Activated T-cell treated with anti-CD3 and anti-CD28 coated beads for 1 hour (primary cell): ENCODE results near the gene KATNBL1.

Source experiments
- DNase-seq: peaks from one replicate; pipeline ENCODE4 v3.0.0-alpha.2; 2020; ENCODE audit warnings: low read depth

The KATNBL1 gene

GRCh38 chr15:34116620-34117019, 93.3 kb downstream of the KATNBL1 start:
- DNase-seq = no peak

GRCh38 chr15:34114739-34115138, 95.2 kb downstream of the KATNBL1 start:
- no peak for DNase-seq

DNA sequence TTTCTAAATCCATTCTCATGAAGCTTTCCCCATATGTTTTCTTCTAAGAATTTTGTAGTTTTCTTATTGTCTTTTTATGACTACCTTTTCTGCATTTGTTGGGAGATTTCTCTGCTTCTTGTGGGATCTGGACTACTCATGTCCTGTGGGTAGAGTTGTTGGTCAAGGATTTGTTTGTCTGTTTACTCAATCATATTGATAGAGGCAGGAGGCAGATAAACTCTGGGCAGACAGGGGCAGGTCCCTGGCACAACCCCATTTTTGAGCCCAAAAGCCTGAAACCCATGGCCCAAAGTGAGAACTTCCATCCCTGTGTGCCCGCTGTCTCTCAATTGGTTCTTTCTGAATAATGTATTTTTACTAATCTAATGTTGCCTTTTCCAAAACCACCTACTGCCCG, 95.7 kb downstream of the KATNBL1 start:
- no peak for DNase-seq

- DNase-seq = no peak
Measured at GRCh38 chr15:34111488-34111887, 98.4 kb downstream of the KATNBL1 start.

DNA sequence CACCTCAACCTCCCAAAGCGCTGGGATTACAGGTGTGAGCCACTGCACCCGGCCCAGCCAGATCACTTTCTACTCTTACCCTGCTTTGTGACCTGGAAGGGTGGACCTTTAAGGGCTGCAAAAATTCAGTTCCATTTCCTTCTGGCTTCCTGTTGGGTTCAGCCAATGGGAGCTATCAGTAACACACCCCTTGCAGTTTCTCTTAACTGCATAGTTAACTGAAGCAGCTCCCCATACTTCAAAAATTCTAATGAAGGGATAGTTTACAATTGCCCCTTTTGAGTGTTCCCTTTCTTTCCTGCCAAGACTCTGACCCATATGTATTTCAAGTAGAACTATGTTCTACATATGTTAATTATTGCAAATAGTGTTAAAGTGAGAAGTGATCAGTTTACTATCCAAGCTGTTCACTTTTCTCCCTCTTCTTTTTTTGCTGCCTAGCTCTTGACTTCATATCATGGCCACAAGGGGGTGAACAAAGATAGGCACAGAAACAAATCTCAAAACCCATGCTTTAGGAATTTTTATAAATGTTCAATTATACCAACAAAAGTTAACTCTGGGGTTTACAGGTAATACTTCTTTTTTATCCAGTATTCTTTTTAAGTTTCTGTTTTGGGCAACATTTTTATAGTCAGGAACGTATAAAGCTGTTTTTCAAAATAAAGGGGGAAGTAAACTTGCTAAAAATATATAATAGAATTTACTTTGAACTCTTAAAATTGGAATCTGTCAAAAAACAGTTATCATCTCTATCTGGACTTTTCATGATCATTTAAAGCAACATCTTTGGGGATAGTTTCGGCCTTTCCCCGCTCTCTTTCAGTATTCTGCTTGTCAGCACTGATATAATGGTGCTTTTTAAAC, 99.9 kb downstream of the KATNBL1 start:
- DNase-seq = no peak

DNA sequence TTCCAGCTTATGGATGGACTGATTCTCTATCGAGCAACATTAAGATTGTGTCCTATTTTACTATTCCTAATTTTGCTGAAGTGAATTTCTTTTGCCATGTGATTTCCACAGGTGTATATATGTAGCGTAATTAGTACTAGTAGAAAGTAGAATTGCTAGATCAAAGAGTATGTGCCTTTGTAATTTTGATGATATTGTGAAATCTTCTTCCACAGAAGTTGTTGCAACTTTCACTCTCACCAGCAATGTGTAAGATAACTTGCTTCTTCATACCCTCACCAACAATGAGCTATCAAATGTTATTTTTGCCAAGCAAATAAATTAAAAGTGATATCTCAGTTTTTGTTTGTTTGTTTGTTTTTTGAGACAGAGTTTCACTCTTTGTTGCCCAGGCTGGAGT, 102.6 kb downstream of the KATNBL1 start:
- no peak for DNase-seq

- DNase-seq = no peak
Measured at GRCh38 chr15:34106423-34106822, 103.5 kb downstream of the KATNBL1 start.

- no peak for DNase-seq
Measured at GRCh38 chr15:34102175-34102925, 107.5 kb downstream of the KATNBL1 start.

DNA sequence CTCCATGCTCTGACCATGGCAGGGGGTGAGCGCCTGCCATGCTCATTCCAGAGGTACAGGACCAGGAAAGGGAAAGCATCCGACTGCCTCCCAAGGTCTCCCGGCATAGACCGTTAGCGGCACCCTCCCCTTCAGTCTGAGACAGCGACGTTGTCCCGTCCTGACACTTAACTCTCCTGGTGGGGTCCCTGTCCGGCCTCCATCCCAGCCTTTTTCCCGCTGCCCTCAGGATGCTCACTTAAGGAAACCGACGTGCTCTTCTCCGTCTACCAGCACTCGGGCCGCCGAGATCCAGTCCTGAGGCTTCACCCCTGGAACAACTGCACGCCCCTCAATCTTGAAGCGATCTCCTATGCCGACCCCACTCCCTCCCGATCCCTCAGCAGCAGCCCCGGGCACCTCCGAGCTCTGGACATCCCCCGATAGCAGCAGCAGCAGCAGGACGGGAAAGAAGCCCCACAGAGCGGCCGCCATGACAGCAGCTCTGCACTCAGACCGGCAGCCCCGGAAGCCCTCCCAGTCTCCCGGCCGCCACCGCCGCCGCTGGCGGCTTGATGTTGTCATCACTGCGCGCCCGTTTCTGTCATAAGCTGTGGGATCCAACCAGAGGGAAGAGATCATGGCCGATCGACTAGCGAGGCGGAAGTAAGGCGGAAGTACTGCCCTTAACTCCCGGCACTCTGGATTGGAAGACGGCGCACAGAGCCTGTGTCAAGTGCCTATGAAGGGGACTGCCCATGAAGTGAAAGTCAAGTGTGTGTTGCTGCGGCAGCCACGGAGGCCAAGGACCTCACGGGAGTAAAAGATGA, 108.3 kb downstream of the KATNBL1 start, which contains the start of the genes EMC7 and PGBD4:
Gene EMC7 (minus strand): TSS at position 497 of the 809 bp plus-strand sequence. CDS start 23 bp downstream, at position 474.
Gene PGBD4 (plus strand): TSS at position 718 of the 809 bp plus-strand sequence. CDS start 449 bp downstream, outside the sequence.
- DNase-seq = peak; percentile 96

DNA sequence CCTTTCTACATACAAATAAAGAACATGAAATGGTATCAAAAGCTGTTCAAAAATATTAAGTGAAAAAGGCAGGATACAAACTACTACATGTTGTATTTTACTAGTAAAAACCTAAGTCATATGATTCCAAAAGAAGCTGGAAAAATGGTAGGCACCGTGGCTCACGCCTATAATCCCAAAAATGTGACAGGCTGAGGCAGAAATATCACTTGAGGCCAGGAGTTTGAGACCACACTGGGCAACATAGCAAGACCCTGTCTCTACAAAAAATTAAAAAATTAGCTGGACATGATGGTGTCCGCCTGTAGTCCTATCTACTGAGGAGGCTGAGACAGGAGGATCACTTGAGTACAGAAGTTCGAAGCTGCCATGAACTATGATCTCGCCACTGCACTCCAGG, 110.0 kb downstream of the KATNBL1 start:
- no peak for DNase-seq
